ENCODE data around the gene CPPED1.

GRCh38 chr16:12757546-12757945, 46.1 kb downstream of the CPPED1 start:
- TF ChIP-seq, protein P1, sequence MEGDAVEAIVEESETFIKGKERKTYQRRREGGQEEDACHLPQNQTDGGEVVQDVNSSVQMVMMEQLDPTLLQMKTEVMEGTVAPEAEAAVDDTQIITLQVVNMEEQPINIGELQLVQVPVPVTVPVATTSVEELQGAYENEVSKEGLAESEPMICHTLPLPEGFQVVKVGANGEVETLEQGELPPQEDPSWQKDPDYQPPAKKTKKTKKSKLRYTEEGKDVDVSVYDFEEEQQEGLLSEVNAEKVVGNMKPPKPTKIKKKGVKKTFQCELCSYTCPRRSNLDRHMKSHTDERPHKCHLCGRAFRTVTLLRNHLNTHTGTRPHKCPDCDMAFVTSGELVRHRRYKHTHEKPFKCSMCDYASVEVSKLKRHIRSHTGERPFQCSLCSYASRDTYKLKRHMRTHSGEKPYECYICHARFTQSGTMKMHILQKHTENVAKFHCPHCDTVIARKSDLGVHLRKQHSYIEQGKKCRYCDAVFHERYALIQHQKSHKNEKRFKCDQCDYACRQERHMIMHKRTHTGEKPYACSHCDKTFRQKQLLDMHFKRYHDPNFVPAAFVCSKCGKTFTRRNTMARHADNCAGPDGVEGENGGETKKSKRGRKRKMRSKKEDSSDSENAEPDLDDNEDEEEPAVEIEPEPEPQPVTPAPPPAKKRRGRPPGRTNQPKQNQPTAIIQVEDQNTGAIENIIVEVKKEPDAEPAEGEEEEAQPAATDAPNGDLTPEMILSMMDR (IDR thresholded peaks at IDR 0.05): no peak
- no peak for TF ChIP-seq EZH2 (IDR thresholded peaks at IDR 0.05)
